ENCODE results near the gene CNBD2. TPM values are rescaled to one million over a fixed set of nuclear protein-coding genes. Genes with fewer than 3 reads are reported as not detected.

The CNBD2 gene
- total RNA-seq, 4 donors from 2014 or later, result 4.8 to 6.2 TPM; not detected in 2

GRCh38 chr20:35975576-35976373 lies 7.4 kb downstream of the CNBD2 start:
- DNase-seq, result no peak
- no peaks in the 10 kb centered on the region for H3K27me3 ChIP-seq

GRCh38 chr20:35978041-35978513 lies 9.7 kb downstream of the CNBD2 start:
- no peak overlapping the region for H3K4me3 ChIP-seq
- H3K27me3 ChIP-seq, result no peaks in the 10 kb centered on the region
- TF ChIP-seq CTCF (IDR thresholded peaks at IDR 0.05) (no peak), POLR2A (IDR thresholded peaks at IDR 0.05) (no peak)
- DNase-seq, result no peak
- intact Hi-C loops (cut with DNase I; ENCODE audit: low total_unique reads), result no loop called here
- H3K9me3 ChIP-seq, result no peaks in the 10 kb centered on the region
- no peaks in the 10 kb centered on the region for H3K36me3 ChIP-seq
- no peak overlapping the region for H3K27ac ChIP-seq
- no peaks in the 10 kb centered on the region for H3K4me1 ChIP-seq

More at GRCh38 chr20:35975576-35976373, 7.4 kb downstream of the CNBD2 start:
- H3K36me3 ChIP-seq, result no peaks in the 10 kb centered on the region
- no peaks in the 10 kb centered on the region for H3K9me3 ChIP-seq
- no peak for TF ChIP-seq POLR2A (IDR thresholded peaks at IDR 0.05)
- TF ChIP-seq CTCF (IDR thresholded peaks at IDR 0.05), result no peak
- H3K4me3 ChIP-seq, result no peak overlapping the region
- no peaks in the 10 kb centered on the region for H3K4me1 ChIP-seq
- intact Hi-C loops (cut with DNase I; ENCODE audit: low total_unique reads), result no loop called here
- H3K27ac ChIP-seq, result no peak overlapping the region

GRCh38 chr20:35979544-35979943 lies 11.2 kb downstream of the CNBD2 start:
- Histone ChIP-seq H3K27ac (no peak overlapping the region), H3K27me3 (no peaks in the 10 kb centered on the region), H3K36me3 (no peaks in the 10 kb centered on the region), H3K9me3 (no peaks in the 10 kb centered on the region), H3K4me3 (no peak overlapping the region), H3K4me1 (no peaks in the 10 kb centered on the region)
- TF ChIP-seq CTCF (IDR thresholded peaks at IDR 0.05), result no peak
- TF ChIP-seq POLR2A (IDR thresholded peaks at IDR 0.05), result no peak
- DNase-seq, result no peak
- intact Hi-C loops (cut with DNase I; ENCODE audit: low total_unique reads), result no loop called here

GRCh38 chr20:35981969-35982368 lies 13.6 kb downstream of the CNBD2 start:
- H3K4me1 ChIP-seq, result no peaks in the 10 kb centered on the region
- intact Hi-C loops (cut with DNase I; ENCODE audit: low total_unique reads), result no loop called here
- H3K27ac ChIP-seq, result no peak overlapping the region
- H3K36me3 ChIP-seq, result no peaks in the 10 kb centered on the region
- no peaks in the 10 kb centered on the region for H3K9me3 ChIP-seq
- no peak for DNase-seq
- no peaks in the 10 kb centered on the region for H3K27me3 ChIP-seq
- TF ChIP-seq POLR2A (IDR thresholded peaks at IDR 0.05) (no peak), CTCF (IDR thresholded peaks at IDR 0.05) (no peak)
- no peak overlapping the region for H3K4me3 ChIP-seq

GRCh38 chr20:35984382-35984781 lies 16.0 kb downstream of the CNBD2 start:
- no peak for TF ChIP-seq CTCF (IDR thresholded peaks at IDR 0.05)
- no peak for TF ChIP-seq POLR2A (IDR thresholded peaks at IDR 0.05)
- no peaks in the 10 kb centered on the region for H3K27me3 ChIP-seq

More at GRCh38 chr20:35984382-35984781, 16.0 kb downstream of the CNBD2 start:
- Histone ChIP-seq H3K27ac (no peak overlapping the region), H3K4me1 (no peaks in the 10 kb centered on the region), H3K9me3 (no peaks in the 10 kb centered on the region), H3K4me3 (no peak overlapping the region), H3K36me3 (no peaks in the 10 kb centered on the region)
- intact Hi-C loops (cut with DNase I; ENCODE audit: low total_unique reads), result no loop called here
- no peak for DNase-seq
